ENCODE results near the gene RYR2.

Gene RYR2

GRCh38 chr1:237197470-237198425 lies 155.8 kb downstream of the RYR2 start:
- DNase-seq (ENCODE audit: low read depth, low spot score): no peak

- DNase-seq (ENCODE audit: low read depth, low spot score): no peak
Observed at GRCh38 chr1:237199026-237199425, 157.0 kb downstream of the RYR2 start.

DNA sequence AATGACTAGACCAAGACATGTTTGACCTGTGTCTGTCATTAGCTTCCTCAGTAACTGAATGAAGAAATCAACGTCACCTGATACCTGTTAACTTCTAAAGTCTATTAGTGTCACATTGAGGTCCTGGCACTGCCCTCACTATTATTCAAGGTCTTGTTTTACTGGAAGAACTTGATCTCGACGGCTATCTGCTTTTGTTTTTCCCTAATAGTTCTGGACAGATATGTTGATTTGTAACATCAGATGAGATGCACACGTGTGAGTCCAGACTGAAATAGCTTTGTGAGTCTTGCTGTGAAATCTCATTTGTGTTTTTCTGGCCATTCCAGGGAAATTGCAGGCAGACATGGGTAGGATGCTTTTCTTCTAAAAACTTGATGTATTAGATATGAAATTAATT lies 159.2 kb downstream of the RYR2 start:
- DNase-seq (ENCODE audit: low read depth, low spot score): no peak

- no peak for DNase-seq (ENCODE audit: low read depth, low spot score)
Observed at GRCh38 chr1:237204841-237205240, 162.9 kb downstream of the RYR2 start.

GRCh38 chr1:237205400-237206064 lies 163.5 kb downstream of the RYR2 start:
- no peak for DNase-seq (ENCODE audit: low read depth, low spot score)

GRCh38 chr1:237206065-237206414 lies 164.1 kb downstream of the RYR2 start:
- no peak for DNase-seq (ENCODE audit: low read depth, low spot score)

GRCh38 chr1:237211031-237211430 lies 169.0 kb downstream of the RYR2 start:
- DNase-seq (ENCODE audit: low read depth, low spot score): no peak

DNA sequence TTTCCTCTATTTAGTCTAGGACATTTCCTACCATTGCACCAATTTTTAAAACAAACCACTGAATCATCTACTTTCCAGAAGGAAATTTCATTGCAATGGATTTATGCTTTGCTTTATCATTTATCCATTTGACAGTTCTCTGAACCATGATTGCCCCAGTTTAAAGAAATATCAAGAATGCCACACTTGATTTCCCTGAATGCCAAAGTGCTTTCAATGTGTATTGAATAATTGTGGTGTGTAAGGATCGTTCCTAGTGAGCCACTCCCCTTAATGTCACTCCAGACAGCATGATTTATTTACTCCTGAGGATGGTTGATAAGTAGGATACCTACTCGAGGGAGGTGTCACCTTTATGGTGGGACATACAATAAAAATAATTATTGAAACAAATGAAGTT lies 169.6 kb downstream of the RYR2 start:
- no peak for DNase-seq (ENCODE audit: low read depth, low spot score)

DNA sequence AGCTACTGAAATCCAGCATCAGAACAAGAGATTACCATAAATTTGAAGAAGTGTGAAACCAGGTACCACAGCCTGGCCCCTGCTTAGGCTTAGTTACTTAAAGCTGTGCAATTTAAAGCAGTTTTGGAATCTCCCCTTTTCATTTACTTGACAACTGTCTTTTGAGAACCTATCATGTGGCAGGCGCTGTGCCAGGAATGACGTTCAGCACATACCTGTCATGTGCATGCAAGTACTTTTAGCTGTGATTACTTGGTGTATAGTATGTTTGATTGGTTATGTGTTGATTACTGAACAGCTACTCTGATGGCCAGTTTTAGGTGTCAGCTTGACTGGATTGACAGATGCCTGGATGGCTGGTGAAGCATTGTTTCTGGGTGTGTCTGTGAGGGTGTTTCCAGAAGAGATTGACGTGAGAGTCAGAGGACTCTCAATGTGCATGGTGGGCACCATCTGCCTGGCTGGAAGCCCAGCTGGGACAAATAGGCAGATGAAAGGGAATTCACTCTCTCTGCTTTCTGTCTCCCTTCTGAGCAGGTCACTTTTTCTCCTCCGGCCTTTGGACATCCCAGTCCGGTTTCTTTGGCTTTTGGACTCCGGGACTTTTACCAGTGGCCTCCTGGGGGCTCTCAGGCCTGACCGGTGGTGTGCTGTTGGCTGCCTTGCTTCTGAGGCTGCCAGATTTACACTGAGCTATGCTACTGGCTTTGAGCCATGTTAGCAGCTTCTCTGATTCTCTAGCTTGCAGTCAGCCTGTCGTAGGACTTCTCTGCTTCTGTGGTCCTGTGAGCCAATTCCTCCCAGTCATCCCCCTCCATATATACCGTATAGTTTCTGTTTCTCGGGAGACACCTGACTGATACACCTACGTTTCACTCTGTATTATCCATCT lies 178.0 kb downstream of the RYR2 start:
- no peak for DNase-seq (ENCODE audit: low read depth, low spot score)

- no peak for DNase-seq (ENCODE audit: low read depth, low spot score)
Observed at GRCh38 chr1:237223419-237223818, 181.4 kb downstream of the RYR2 start.

DNA sequence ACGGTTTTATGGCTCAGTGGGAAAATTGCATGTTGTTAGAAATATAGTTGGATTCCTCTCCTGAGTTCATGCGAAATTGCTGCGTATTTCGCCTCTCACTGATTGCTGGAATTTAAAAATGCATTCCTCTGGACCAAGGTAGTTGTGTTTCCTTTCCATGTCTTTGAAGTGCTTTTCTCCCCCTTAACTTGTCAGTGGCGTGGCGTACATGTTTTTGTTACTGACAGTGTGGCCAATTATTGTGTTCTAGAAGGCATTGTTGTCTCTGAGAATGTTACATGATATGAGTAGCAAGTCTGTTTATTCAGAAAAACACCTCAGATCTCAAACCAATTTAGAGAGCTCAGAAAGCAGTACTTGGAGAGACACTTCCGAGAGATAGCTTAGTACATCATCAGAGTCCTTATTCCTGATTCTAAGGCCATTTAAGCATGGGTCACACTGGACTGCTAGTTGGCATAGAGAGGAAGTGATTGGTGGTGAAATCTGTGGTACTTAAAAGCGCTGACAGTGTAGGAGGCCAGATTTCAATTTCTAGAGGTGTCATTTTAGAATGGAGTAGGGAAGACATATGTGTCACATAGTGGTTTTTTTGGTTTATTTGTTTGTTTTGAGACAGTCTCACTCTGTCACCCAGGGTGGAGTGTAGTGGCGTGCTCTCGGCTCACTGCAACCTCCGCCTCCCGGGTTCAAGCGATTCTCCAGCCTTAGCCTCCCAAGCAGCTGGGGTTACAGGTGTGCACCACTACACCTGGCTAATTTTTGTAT lies 184.4 kb downstream of the RYR2 start:
- no peak for DNase-seq (ENCODE audit: low read depth, low spot score)

DNA sequence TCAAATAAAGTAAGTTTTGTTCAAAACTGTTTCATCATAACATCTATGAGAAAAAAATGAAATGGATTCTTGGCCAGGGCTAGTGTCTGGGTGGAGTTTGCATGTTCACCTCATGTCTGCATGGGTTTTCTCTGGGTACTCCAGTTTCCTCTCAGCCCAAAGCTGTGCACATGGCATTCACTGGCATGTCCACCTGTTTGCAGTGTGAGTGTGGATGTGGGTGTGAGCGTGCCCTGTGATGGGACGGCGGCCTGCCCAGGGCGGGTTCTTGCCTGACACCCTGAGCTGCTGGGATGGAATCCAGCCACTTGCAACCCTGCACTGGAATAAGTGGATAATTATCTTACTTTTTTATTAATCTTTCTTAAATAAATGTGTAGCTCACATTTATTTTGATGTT lies 185.5 kb downstream of the RYR2 start:
- no peak for DNase-seq (ENCODE audit: low read depth, low spot score)

DNA sequence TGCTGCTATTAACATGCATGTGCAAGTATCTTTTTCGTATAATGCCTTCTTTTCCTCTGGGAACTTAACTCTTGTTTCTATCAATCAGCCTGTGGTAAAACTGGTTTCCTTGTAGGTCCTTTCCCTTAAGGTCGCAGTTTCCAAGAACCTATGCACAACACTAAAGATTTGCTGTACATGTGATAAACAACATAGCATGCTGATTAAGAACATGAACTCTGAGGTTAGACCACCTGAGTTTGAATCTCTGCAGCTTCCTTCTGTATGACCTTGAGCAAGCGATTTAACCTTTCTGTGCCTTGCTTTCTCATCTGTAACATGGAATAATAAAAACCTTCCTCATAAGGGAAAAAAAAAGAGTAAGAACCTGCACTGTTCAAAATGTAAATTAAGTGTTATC lies 186.4 kb downstream of the RYR2 start:
- no peak for DNase-seq (ENCODE audit: low read depth, low spot score)

- DNase-seq (ENCODE audit: low read depth, low spot score): no peak
Observed at GRCh38 chr1:237229333-237229732, 187.3 kb downstream of the RYR2 start.

- no peak for DNase-seq (ENCODE audit: low read depth, low spot score)
Observed at GRCh38 chr1:237232501-237232900, 190.5 kb downstream of the RYR2 start.

- DNase-seq (ENCODE audit: low read depth, low spot score): no peak
Observed at GRCh38 chr1:237235091-237235490, 193.1 kb downstream of the RYR2 start.

- no peak for DNase-seq (ENCODE audit: low read depth, low spot score)
Observed at GRCh38 chr1:237237721-237238120, 195.7 kb downstream of the RYR2 start.

GRCh38 chr1:237239248-237239647 lies 197.3 kb downstream of the RYR2 start:
- no peak for DNase-seq (ENCODE audit: low read depth, low spot score)

GRCh38 chr1:237241038-237241437 lies 199.1 kb downstream of the RYR2 start:
- DNase-seq (ENCODE audit: low read depth, low spot score): no peak

GRCh38 chr1:237244778-237245177 lies 202.8 kb downstream of the RYR2 start:
- no peak for DNase-seq (ENCODE audit: low read depth, low spot score)

DNA sequence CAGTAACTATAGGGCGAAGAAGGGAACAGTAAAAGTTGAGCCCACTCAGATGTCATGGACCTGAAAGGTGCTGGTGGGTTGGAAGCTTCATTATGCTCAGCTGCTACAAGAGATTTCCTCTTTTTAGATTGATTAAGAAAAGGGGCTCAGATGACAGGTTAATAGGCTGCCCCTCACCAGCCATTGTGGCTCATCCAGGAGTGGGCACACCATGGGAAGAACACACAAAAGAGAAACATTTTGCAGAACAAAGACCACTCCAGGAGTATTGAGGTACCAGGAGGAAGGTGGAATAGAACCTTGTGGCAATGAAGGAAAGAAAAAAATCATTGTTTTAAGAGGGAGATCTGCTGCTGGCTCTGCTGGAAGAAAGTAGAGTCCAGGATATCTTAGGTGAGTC lies 205.5 kb downstream of the RYR2 start:
- DNase-seq (ENCODE audit: low read depth, low spot score): no peak
